Brain microvascular endothelial cell (primary cell): Measurements from ENCODE around the gene CRYL1.

Experiments used
- DNase-seq: peaks from one replicate; pipeline ENCODE4 v3.0.0-alpha.2; 2020
- H3K27ac ChIP-seq: fragments of 250-450 bp; sonication (Bioruptor Pico); 2 replicates; pipeline ENCODE4 v1.5.1; 2020; ENCODE audit warnings: mild to moderate bottlenecking, moderate library complexity
- H3K27me3 ChIP-seq: fragments of 250-450 bp; sonication (Bioruptor Pico); replicated peaks from 2 replicates; pipeline ENCODE4 v1.5.1; 2020; ENCODE audit warnings: mild to moderate bottlenecking
- H3K36me3 ChIP-seq: fragments of 250-450 bp; sonication (Bioruptor Pico); replicated peaks from 2 replicates; pipeline ENCODE4 v1.5.1; 2020; ENCODE audit warnings: mild to moderate bottlenecking
- H3K4me3 ChIP-seq: 2 replicates; pipeline ENCODE4 v1.5.1; 2011; ENCODE audit warnings: low read depth, mild to moderate bottlenecking, control low read depth, low read length, moderate library complexity
- in situ Hi-C: cut with HindIII; loops from 2 replicates; pipeline ENCODE4 v1.10.0; 2017; ENCODE audit warnings: low sequenced_read_pairs, low pct_ligation_motif_present
- TF ChIP-seq, protein P1 (sequence below): IDR thresholded peaks from 2 replicates; pipeline ENCODE4 v1.5.1; 2011; ENCODE audit warnings: low read depth, mild to moderate bottlenecking, moderate library complexity, low read length, control low read depth, inconsistent platforms; ENCODE audit errors: missing control alignments

Gene CRYL1

DNA sequence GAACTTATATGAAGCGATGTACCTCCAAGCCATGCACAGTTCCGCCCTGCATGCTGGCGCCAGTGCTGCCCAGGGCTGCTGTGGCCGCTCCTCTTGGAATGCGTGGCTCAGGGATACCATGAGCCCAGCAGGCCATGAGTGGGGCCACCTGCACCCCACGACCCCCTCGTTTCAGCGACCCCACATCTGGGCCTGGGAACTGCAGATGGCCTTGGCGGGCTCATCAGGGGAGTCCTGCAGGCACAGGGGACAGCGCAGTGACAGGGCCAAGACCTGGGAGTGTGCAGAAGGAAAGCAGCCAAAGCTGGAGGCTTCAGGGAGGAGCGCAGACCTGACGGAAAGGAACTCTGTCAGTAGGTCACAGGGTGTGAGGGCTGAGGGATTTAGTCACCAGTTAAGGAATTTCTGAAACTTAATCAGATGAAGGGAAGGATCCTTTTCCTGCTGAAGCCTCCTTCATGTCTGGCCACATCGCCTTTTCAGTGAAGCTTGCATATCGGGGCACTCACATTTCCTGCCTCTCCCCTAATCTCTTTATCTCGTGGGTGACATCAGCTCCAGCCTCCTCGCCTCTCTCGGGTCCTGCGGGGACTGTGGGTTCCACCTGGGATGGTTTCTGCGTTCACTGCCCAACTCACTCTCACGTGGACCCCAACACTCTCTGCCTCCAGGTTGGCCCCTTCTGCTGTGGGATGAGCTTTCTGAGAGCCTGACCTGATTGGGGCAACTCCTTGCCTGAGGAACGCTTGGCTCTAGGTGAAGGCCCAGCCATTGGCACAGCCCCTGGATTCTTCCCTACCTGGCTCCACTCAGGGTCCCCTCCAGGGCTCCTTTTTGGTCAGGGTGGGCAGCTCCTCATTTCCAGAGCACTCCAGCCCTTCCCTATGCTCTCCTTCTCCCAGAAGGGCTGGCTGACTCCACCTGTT is 123.5 kb downstream of the CRYL1 start:
- TF ChIP-seq, protein P1, sequence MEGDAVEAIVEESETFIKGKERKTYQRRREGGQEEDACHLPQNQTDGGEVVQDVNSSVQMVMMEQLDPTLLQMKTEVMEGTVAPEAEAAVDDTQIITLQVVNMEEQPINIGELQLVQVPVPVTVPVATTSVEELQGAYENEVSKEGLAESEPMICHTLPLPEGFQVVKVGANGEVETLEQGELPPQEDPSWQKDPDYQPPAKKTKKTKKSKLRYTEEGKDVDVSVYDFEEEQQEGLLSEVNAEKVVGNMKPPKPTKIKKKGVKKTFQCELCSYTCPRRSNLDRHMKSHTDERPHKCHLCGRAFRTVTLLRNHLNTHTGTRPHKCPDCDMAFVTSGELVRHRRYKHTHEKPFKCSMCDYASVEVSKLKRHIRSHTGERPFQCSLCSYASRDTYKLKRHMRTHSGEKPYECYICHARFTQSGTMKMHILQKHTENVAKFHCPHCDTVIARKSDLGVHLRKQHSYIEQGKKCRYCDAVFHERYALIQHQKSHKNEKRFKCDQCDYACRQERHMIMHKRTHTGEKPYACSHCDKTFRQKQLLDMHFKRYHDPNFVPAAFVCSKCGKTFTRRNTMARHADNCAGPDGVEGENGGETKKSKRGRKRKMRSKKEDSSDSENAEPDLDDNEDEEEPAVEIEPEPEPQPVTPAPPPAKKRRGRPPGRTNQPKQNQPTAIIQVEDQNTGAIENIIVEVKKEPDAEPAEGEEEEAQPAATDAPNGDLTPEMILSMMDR = no peak
- H3K36me3 ChIP-seq = no peaks in the 10 kb centered on the region
- no peak for DNase-seq
- peaks cover 4% of the 10 kb centered on the region for H3K27me3 ChIP-seq
- in situ Hi-C loops = loop anchor here (25.0 kb wide), 1 partner anchor 215 kb away; the partner anchor contains the start of gene GJB2
- no peak overlapping the region for H3K27ac ChIP-seq
- no peak overlapping the region for H3K4me3 ChIP-seq

DNA sequence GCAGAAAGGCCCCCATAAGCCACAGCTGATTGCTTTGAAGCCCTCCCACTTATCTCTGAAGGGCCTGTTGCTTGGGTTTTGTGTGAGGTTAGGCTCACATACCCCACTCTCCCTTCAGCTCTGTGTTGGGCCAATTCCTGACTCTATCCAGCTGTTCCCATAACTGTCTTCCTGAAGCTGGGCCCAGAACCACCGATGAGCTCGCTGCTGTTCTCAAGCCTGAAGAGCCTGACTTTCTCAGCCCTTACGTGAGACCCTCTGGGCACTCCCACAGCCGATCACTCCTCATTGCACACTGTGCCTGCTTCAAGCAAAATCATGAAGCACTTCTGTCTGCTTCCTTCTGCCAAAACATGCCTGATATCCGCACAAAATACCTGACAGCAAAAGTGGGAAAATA is 124.1 kb downstream of the CRYL1 start:
- in situ Hi-C loops = loop anchor here (25.0 kb wide), 1 partner anchor 214 kb away; the partner anchor contains the start of gene GJB2
- TF ChIP-seq, protein P1 = no peak
- H3K27me3 ChIP-seq = peaks cover 1% of the 10 kb centered on the region
- H3K27ac ChIP-seq = no peak overlapping the region
- H3K4me3 ChIP-seq = no peak overlapping the region
- H3K36me3 ChIP-seq = no peaks in the 10 kb centered on the region
- DNase-seq = no peak

DNA sequence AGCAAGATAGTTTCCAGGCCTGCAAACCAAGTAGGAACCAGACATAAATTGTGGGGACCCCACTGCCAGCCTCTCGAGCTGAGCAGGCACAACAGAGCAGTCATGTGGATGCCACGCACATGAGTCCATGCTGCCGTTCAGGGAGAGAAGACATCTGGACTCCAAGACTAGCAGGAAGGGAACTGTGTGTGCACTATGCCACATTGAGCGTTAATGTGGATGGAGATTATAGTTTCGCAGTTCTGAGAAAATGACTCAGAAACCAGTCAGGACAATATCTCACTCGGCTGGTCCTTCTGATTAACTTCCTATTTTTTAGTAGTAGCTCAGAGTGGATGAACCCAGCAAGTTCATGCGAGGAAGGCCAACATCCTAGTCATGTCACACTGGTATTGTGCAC is 124.9 kb downstream of the CRYL1 start:
- TF ChIP-seq, protein P1 = no peak
- DNase-seq = no peak
- no peak overlapping the region for H3K27ac ChIP-seq
- no peaks in the 10 kb centered on the region for H3K27me3 ChIP-seq
- H3K36me3 ChIP-seq = no peaks in the 10 kb centered on the region
- H3K4me3 ChIP-seq = no peak overlapping the region
- in situ Hi-C loops = loop anchor here (25.0 kb wide), 1 partner anchor 213 kb away; the partner anchor contains the start of gene GJB2

DNA sequence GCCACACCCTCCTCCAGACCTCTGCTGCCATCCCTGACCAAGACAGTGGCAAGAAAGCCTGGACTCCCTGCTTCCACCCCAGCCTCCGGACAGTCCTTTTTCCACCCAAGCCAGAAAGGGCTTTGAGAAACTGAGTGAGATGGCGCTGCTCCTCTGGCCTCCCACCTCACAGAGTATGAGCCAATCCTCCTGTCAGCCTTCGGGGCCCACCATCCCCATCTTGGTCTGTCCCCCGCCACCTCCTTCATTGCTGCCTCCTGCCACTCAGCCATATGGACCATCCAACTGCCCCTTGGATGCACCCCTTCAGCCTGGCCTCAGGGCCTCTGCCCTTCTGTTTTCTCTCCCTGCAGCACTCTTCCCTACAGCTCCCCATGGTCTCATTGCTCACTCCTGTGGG is 125.7 kb downstream of the CRYL1 start:
- TF ChIP-seq, protein P1 = no peak
- H3K4me3 ChIP-seq = no peak overlapping the region
- no peaks in the 10 kb centered on the region for H3K36me3 ChIP-seq
- in situ Hi-C loops = loop anchor here (25.0 kb wide), 1 partner anchor 213 kb away; the partner anchor contains the start of gene GJB2
- no peak for DNase-seq
- H3K27ac ChIP-seq = no peak overlapping the region
- no peaks in the 10 kb centered on the region for H3K27me3 ChIP-seq

DNA sequence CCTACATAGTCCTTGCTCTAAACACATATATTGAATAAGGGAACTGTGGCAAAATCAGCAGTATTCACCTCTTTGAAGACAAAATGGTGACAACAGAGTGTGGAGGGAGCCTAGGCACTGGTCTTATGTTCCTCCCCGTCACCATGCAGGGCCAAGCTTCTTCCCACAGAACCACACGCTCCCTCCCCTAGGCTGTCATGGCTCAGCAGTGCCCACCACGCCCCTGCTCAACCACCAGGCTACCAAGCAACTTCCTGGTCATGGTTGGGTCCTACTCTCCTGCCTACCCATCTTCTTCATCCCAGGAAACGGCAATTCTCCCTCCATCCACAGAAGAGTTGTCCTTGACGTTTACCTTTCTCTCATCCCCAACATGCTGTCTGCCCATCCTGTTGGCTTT is 126.1 kb downstream of the CRYL1 start:
- TF ChIP-seq, protein P1 = no peak
- Histone ChIP-seq H3K36me3 (no peaks in the 10 kb centered on the region), H3K4me3 (no peak overlapping the region), H3K27ac (no peak overlapping the region), H3K27me3 (no peaks in the 10 kb centered on the region)
- DNase-seq = no peak
- in situ Hi-C loops = no loop called here
